Neuron (in vitro differentiated cells): Measurements from ENCODE around the gene UNKL.
"Not testable (repeated sequence)": the region's sequence is repeated elsewhere in the genome, so short reads cannot be mapped to it uniquely, and the experiment has no call there.

Source experiments
- H2AFZ ChIP-seq: one replicate; pipeline ENCODE4 v1.6.1; 2013; ENCODE audit warnings: low read depth, mild to moderate bottlenecking, inconsistent platforms, low read length, moderate library complexity
- H3K27me3 ChIP-seq: one replicate; pipeline ENCODE4 v1.6.1; 2013; ENCODE audit warnings: low read length; ENCODE audit not compliant: insufficient read depth
- H3K36me3 ChIP-seq: one replicate; pipeline ENCODE4 v1.6.1; 2013; ENCODE audit warnings: low read length; ENCODE audit not compliant: insufficient read depth
- H3K4me1 ChIP-seq: one replicate; pipeline ENCODE4 v1.6.1; 2013; ENCODE audit warnings: low read length; ENCODE audit not compliant: insufficient read depth
- H3K4me3 ChIP-seq: 2 replicates; pipeline ENCODE4 v1.5.1; 2013; ENCODE audit warnings: mild to moderate bottlenecking, low read length, moderate library complexity
- H3K9me3 ChIP-seq: one replicate; pipeline ENCODE4 v1.6.1; 2013; ENCODE audit warnings: low read length

The UNKL gene

GRCh38 chr16:1443403-1443973, 29.0 kb upstream of the UNKL start:
- no peak overlapping the region for H2AFZ ChIP-seq
- H3K36me3 ChIP-seq = peaks cover 21% of the 10 kb centered on the region
- H3K4me1 ChIP-seq = no peaks in the 10 kb centered on the region
- no peak overlapping the region for H3K4me3 ChIP-seq
- no peaks in the 10 kb centered on the region for H3K27me3 ChIP-seq
- no peaks in the 10 kb centered on the region for H3K9me3 ChIP-seq

DNA sequence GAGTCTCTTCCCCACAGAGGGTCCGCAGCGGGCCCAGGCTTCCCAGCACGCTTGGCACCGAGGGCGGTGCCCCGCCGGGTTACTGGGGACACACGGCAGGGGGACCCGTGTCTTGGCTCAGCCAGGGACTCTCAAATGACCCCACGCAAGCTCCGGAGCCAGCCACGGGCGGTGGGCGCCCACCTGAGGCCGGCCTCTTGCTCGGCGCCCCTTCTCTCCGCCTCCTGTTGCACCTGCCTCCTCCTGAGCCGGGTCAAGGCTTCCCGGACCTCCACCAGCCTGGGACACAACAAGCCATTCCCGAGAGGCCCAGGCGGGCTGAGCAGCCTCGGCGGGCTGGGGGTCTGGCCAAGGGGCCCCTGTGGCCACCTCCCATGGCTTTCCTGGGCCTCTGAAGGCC, 28.2 kb upstream of the UNKL start:
- no peak overlapping the region for H2AFZ ChIP-seq
- H3K4me1 ChIP-seq = no peaks in the 10 kb centered on the region
- H3K9me3 ChIP-seq = no peaks in the 10 kb centered on the region
- peaks cover 13% of the 10 kb centered on the region for H3K36me3 ChIP-seq
- no peaks in the 10 kb centered on the region for H3K27me3 ChIP-seq
- H3K4me3 ChIP-seq = no peak overlapping the region

DNA sequence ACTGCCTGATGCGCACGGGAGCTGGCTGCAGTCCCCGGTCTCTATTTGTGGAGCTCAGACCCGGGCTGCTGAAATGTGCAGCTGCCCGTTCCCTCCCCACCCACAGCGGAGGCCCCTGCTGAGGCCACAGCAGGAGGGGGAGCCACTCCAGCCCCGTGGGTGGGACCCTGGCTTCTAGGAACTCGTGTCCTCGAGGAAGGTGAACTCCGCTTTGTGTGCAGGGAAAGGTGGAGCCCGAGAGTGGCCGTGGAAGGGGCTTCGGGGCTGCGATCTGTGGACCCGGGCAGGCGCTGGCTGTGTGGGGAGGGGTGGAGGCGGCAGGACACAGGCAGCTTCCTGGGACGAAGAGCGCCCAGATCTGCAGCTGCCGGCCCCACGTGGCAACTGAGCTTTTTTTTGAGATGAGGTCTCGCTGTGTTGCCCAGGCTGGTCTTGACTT, 26.9 kb upstream of the UNKL start:
- H3K4me3 ChIP-seq = no peak overlapping the region
- no peaks in the 10 kb centered on the region for H3K27me3 ChIP-seq
- H2AFZ ChIP-seq = no peak overlapping the region
- peaks cover 5% of the 10 kb centered on the region for H3K36me3 ChIP-seq
- H3K9me3 ChIP-seq = no peaks in the 10 kb centered on the region
- H3K4me1 ChIP-seq = no peaks in the 10 kb centered on the region

DNA sequence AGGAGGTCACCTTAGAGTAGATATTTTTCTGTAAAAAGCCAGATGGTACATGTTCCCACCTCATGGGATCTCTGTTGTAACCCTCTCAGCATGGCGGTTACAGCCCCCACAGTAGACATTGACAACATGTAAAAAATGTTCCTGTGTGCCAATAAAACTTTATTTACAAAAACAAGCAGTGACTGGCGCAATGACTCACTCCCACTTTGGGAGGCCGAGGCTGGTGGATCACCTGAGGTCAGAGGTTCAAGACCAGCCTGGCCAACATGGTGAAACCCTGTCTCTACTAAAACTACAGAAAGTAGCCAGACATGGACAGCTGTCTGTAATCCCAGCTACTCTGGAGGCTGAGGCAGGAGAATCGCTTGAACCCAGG, 25.2 kb upstream of the UNKL start:
- H3K27me3 ChIP-seq, H3K9me3 ChIP-seq, H3K36me3 ChIP-seq, H2AFZ ChIP-seq, H3K4me1 ChIP-seq, H3K4me3 ChIP-seq: not testable (repeated sequence)

GRCh38 chr16:1439058-1439698, 24.7 kb upstream of the UNKL start:
- no peak overlapping the region for H3K4me3 ChIP-seq
- no peaks in the 10 kb centered on the region for H3K4me1 ChIP-seq

GRCh38 chr16:1438229-1439057, 23.9 kb upstream of the UNKL start:
- Histone ChIP-seq H3K4me3 (no peak overlapping the region), H3K36me3 (no peaks in the 10 kb centered on the region), H2AFZ (no peak overlapping the region), H3K4me1 (no peaks in the 10 kb centered on the region), H3K27me3 (no peaks in the 10 kb centered on the region), H3K9me3 (no peaks in the 10 kb centered on the region)

More at GRCh38 chr16:1439058-1439698, 24.7 kb upstream of the UNKL start:
- no peak overlapping the region for H2AFZ ChIP-seq
- H3K9me3 ChIP-seq = no peaks in the 10 kb centered on the region
- H3K27me3 ChIP-seq = no peaks in the 10 kb centered on the region
- H3K36me3 ChIP-seq = no peaks in the 10 kb centered on the region

GRCh38 chr16:1437606-1438005, 23.1 kb upstream of the UNKL start:
- no peaks in the 10 kb centered on the region for H3K9me3 ChIP-seq
- no peaks in the 10 kb centered on the region for H3K36me3 ChIP-seq
- H3K4me3 ChIP-seq = no peak overlapping the region
- no peak overlapping the region for H2AFZ ChIP-seq
- H3K27me3 ChIP-seq = no peaks in the 10 kb centered on the region
- no peaks in the 10 kb centered on the region for H3K4me1 ChIP-seq

DNA sequence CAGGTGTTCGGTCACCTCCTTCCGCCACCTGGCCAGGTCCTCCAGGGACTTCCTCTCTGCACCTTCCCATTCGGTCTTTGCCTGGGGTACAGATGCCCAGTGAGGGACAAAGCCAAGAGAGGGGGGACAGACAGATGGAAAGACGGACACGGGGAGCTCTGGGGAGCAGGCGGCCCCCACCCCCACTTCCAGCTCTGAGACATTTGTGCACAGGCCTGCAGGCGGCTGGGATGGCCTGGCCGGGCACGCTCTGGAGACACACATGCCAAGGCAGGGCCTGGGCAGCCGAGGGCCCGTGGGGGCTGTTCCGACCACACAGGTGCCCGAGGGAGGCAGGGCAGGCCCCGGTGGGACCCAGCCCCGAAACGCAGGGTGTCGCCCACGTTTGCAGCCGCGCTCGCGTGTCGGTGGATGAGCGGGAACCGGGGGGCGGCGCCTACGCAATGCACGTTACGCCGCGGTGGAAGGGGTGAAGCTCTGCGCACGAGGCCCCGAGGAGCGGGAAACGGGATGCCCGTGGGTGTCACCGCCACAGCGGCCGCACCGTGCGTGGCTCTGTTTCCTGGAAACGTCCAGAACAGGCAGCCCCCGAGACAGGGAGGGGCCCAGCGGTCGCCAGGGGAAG, 22.3 kb upstream of the UNKL start:
- no peak overlapping the region for H2AFZ ChIP-seq
- H3K4me1 ChIP-seq = no peaks in the 10 kb centered on the region
- no peaks in the 10 kb centered on the region for H3K9me3 ChIP-seq
- H3K4me3 ChIP-seq = no peak overlapping the region
- H3K36me3 ChIP-seq = no peaks in the 10 kb centered on the region
- H3K27me3 ChIP-seq = no peaks in the 10 kb centered on the region

DNA sequence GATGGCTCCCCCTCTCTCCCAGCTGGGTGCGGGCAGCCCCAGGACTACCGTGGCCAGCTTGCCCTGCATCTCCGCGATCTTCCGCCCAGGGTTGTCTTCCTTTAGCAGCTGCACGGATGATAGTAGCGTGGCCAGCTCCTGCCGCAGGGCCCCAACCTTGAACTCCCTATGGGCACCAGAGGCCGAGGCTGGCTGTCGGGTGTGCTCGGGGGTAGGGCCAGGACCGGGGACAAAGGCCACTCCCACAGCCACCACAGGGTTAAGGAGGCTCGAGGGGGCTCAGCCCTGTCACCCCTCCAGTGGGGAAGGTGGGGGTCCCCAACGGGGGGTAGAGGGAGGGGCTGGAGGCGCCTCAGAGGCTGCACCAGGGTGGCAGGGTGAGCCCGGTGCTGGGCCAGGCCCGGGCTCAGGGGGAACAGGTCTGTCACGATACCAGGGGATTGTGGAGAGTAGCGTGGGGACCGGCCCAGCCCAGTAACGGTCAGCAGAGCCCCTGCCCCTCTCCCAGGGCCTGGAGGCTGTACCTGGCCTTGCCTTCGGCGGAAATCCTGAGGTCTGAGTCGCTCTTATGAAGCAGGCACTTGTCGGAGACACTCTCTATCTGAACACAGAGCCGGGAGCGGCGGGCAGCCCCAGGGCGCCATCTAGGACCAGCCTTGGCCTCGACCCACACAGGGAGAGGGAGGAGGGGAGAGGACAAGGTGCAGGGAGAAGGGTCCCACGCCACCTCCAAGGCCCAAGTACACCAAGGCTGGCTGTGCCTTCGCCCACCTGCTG, 21.6 kb upstream of the UNKL start:
- Histone ChIP-seq H3K4me1 (peaks cover 2% of the 10 kb centered on the region), H3K36me3 (no peaks in the 10 kb centered on the region), H3K4me3 (no peak overlapping the region), H3K9me3 (no peaks in the 10 kb centered on the region), H2AFZ (no peak overlapping the region), H3K27me3 (no peaks in the 10 kb centered on the region)

DNA sequence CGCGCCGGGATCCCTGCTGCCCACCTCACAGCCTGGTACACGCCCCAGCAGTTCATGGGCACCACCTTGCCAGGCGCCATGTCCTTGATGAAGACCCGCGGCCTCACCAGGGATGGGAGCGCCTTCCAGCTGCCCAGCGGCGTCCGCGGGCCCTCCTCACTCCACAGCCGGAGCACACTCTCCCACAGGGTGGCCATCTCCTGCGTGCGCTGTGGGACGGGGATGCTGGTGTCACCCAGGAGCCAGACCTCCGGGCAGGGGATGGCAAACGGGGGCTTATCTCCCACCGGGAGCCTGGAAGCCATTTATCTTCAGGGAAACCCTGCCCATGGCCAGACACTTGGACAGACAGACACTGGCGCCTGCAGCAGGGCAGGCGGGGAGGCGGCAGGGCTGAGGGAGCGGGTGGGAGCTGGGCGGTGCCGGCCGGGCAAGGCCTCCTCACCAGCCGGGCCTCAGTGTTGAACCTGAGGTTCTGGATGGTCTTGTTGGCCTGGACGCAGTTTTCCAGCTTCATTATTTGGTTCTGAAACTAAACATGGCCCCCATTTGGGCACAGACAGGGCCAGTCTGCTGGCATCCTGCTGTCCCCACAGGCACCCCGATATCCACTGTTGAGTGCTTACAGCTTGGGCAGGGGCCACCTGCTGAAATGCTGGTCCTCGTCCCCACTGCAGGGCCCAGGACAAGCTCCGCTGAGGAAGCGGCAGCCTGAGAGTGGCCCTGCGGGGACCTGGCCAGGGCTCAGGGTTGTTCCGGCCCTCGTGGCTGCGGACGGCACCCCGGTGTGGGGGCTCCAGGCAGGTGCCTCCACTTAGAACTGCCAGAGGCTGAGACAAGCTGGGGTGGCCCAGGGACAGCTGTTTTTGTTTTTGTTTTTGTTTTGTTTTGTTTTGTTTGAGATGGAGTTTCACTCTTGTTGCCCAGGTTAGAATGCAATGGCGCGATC, 20.4 kb upstream of the UNKL start:
- H3K4me1 ChIP-seq = peaks cover 14% of the 10 kb centered on the region
- no peaks in the 10 kb centered on the region for H3K9me3 ChIP-seq
- no peak overlapping the region for H2AFZ ChIP-seq
- H3K4me3 ChIP-seq = no peak overlapping the region
- H3K27me3 ChIP-seq = no peaks in the 10 kb centered on the region
- H3K36me3 ChIP-seq = no peaks in the 10 kb centered on the region

GRCh38 chr16:1433756-1434155, 19.3 kb upstream of the UNKL start:
- H3K4me3 ChIP-seq = no peak overlapping the region
- H3K36me3 ChIP-seq = no peaks in the 10 kb centered on the region
- no peaks in the 10 kb centered on the region for H3K27me3 ChIP-seq
- peaks cover 16% of the 10 kb centered on the region for H3K4me1 ChIP-seq
- H3K9me3 ChIP-seq = no peaks in the 10 kb centered on the region
- H2AFZ ChIP-seq = no peak overlapping the region

DNA sequence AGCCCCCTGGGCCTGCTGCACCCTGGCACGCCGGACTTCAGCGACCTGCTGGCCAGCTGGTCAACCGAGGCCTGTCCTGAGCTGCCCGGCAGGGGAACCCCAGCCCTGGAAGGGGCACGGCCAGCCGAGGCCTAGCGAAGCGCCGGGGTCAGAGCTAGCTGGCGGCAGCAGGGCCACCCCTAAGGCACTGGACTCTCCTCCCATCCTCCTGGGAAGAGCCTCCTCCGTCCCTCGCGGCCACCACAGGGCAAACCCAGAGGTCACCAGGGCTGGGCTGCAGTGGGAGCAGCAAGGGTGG, 18.7 kb upstream of the UNKL start:
- Histone ChIP-seq H3K4me3 (no peak overlapping the region), H3K27me3 (no peaks in the 10 kb centered on the region), H3K4me1 (peaks cover 16% of the 10 kb centered on the region), H2AFZ (no peak overlapping the region), H3K9me3 (no peaks in the 10 kb centered on the region), H3K36me3 (no peaks in the 10 kb centered on the region)
